Measurements from ENCODE around the gene WASL. TPM values are rescaled to one million over a fixed set of nuclear protein-coding genes. Genes with fewer than 3 reads are reported as not detected.

The WASL gene
- total RNA-seq, 1 experiment from 2014 or later = 39.3 TPM

GRCh38 chr7:123632808-123633207 lies 116.0 kb downstream of the WASL start:
- Histone ChIP-seq H3K9ac (ENCODE audit: extremely low read depth, insufficient read length, low read length) (no peak overlapping the region), H4K8ac (replicated peaks; ENCODE audit: insufficient read length, low read depth, low read length) (no peak overlapping the region), H3K79me1 (ENCODE audit: insufficient read depth, low read depth, low read length, poor library complexity, severe bottlenecking) (no peaks in the 10 kb centered on the region), H3K14ac (ENCODE audit: insufficient read depth, low read length) (no peak overlapping the region), H3K4ac (ENCODE audit: low read depth, low read length) (no peak overlapping the region), H3T11ph (ENCODE audit: low read length) (no peak overlapping the region), H2AK5ac (ENCODE audit: insufficient read length, low read length) (no peak overlapping the region), H3K4me2 (ENCODE audit: insufficient read depth, insufficient read length, low read length) (no peak overlapping the region), H3K23ac (ENCODE audit: insufficient read length, low read depth, low read length) (no peak overlapping the region), H4K91ac (ENCODE audit: insufficient read length, low read depth, low read length) (no peak overlapping the region), H2BK120ac (ENCODE audit: low read depth, low read length, poor library complexity, severe bottlenecking) (no peak overlapping the region), H2AFZ (ENCODE audit: low read length) (no peak overlapping the region), H3K4me1 (ENCODE audit: insufficient read depth, low read length) (peaks cover 5% of the 10 kb centered on the region; the same call in 1 of the 2 replicates), H3K56ac (ENCODE audit: insufficient read length, low read depth, low read length) (no peak overlapping the region), H4K20me1 (ENCODE audit: control insufficient read depth, insufficient read depth, insufficient read length) (no peaks in the 10 kb centered on the region), H3K18ac (ENCODE audit: insufficient read length, low read depth, low read length) (no peak overlapping the region), H2BK20ac (ENCODE audit: low read depth, low read length, poor library complexity, severe bottlenecking) (no peak overlapping the region), H2BK15ac (ENCODE audit: low read depth, low read length) (no peak overlapping the region), H2BK12ac (ENCODE audit: insufficient read length, low read depth, low read length) (no peak overlapping the region), H3K27ac (ENCODE audit: insufficient read length, low read depth, low read length) (no peak overlapping the region), H2BK5ac (ENCODE audit: insufficient read length, low read length) (no peak overlapping the region), H3K27me3 (ENCODE audit: insufficient read depth, low read length) (no peaks in the 10 kb centered on the region; the same call in 1 of the 2 replicates), H3K9me3 (ENCODE audit: control insufficient read depth, low read depth, low read length) (no peaks in the 10 kb centered on the region), H3K23me2 (ENCODE audit: insufficient read length, low read depth, low read length, poor library complexity, severe bottlenecking) (no peaks in the 10 kb centered on the region), H3K79me2 (ENCODE audit: insufficient read depth, low read length) (no peaks in the 10 kb centered on the region), H4K5ac (ENCODE audit: insufficient read length, low read depth, low read length) (no peak overlapping the region)
- H3K9me3 Mint-ChIP-seq = no peaks in the 10 kb centered on the region
- H3K27me3 Mint-ChIP-seq (ENCODE audit: low read depth) = no peaks in the 10 kb centered on the region
- no peak for DNase-seq
- peaks cover 9% of the 10 kb centered on the region in 2 experiments for H3K4me1 Mint-ChIP-seq
- no peak for TF ChIP-seq CTCF (conservative IDR thresholded peaks at IDR 0.05)
- H3K27ac Mint-ChIP-seq = no peak overlapping the region
- H3K4me3 Mint-ChIP-seq = no peak overlapping the region
- H3K36me3 Mint-ChIP-seq (ENCODE audit: insufficient read depth in 1 of 3, low read depth in 3 of 3) = no peaks in the 10 kb centered on the region
- WGBS (ENCODE audit: extremely low coverage, insufficient read length, low lambda C conversion rate) = no CpG with 5 or more reads among the region's 2 CpGs

Other genes with a start within 250 kb of the WASL start
- gene IQUB, start 214.4 kb downstream of the WASL start, total RNA-seq (2021) = 0.28 and 0.39 TPM in 2 replicates
- gene NDUFA5, start 191.2 kb downstream of the WASL start, total RNA-seq (2021) = 69.4 and 76.5 TPM in 2 replicates
- not detected in 2 replicates for gene ASB15, start 147.2 kb downstream of the WASL start, total RNA-seq (2021)
- gene LMOD2, start 93.1 kb downstream of the WASL start, total RNA-seq (2021) = not detected in 2 replicates
- not detected in 2 replicates for gene HYAL4, start 96.2 kb upstream of the WASL start, total RNA-seq (2021)
- not detected in 2 replicates for gene SPAM1, start 176.2 kb upstream of the WASL start, total RNA-seq (2021)